GM12878 (cell line): ENCODE data around the gene MYO15A. TPM values are rescaled to one million over a fixed set of nuclear protein-coding genes. Genes with fewer than 3 reads are reported as not detected.

ENCODE experiments used
- BRCA1 ChIP-seq: IDR thresholded peaks from 2 replicates; pipeline ENCODE4 v1.6.1; 2011; ENCODE audit warnings: low read depth, low read length, improper control_type of control experiment
- CBFB ChIP-seq: IDR thresholded peaks from 2 replicates; pipeline ENCODE4 v1.6.1; 2016; ENCODE audit warnings: antibody characterized with exemption, low read depth
- CHD2 ChIP-seq: IDR thresholded peaks from 2 replicates; pipeline ENCODE4 v1.6.1; 2011; ENCODE audit warnings: low read depth, low read length, improper control_type of control experiment, borderline replicate concordance
- EED ChIP-seq: sonication (generic); IDR thresholded peaks from 2 replicates; pipeline ENCODE4 v1.6.1; 2016; ENCODE audit warnings: antibody characterized with exemption, low read depth
- HDGF ChIP-seq: fragments of 450-650 bp; IDR thresholded peaks from 2 replicates; pipeline ENCODE4 v1.6.1; 2016; ENCODE audit warnings: antibody characterized with exemption
- JUNB ChIP-seq: IDR thresholded peaks from 2 replicates; pipeline ENCODE4 v1.6.1; 2016; ENCODE audit warnings: antibody characterized with exemption, mild to moderate bottlenecking
- MTA3 ChIP-seq: IDR thresholded peaks from 2 replicates; pipeline ENCODE4 v1.6.1; 2012; ENCODE audit warnings: low read length, inconsistent platforms, borderline replicate concordance
- MXI1 ChIP-seq: fragments of 150-350 bp; IDR thresholded peaks from 2 replicates; pipeline ENCODE4 v1.6.1; 2011; ENCODE audit warnings: low read depth, mild to moderate bottlenecking, inconsistent platforms, low read length, improper control_type of control experiment
- MYB ChIP-seq: fragments of 150-350 bp; IDR thresholded peaks from 2 replicates; pipeline ENCODE4 v1.6.1; 2014; ENCODE audit warnings: mild to moderate bottlenecking, low read depth, low read length, borderline replicate concordance
- NR2C1 ChIP-seq: fragments of 450-650 bp; IDR thresholded peaks from 2 replicates; pipeline ENCODE4 v1.6.1; 2017; ENCODE audit warnings: antibody characterized with exemption, mild to moderate bottlenecking, moderate library complexity
- SMARCA5 ChIP-seq: fragments of 450-650 bp; IDR thresholded peaks from 2 replicates; pipeline ENCODE4 v1.6.1; 2017; ENCODE audit warnings: mild to moderate bottlenecking
- SPI1 ChIP-seq: IDR thresholded peaks from 2 replicates; pipeline ENCODE4 v1.6.1; 2011; ENCODE audit warnings: low read depth, mild to moderate bottlenecking, low read length, moderate library complexity, borderline replicate concordance; ENCODE audit not compliant: insufficient read depth
- TBL1XR1 ChIP-seq: IDR thresholded peaks from 2 replicates; pipeline ENCODE4 v1.6.1; 2012; ENCODE audit warnings: low read depth, low read length, improper control_type of control experiment
- TCF7 ChIP-seq: IDR thresholded peaks from 2 replicates; pipeline ENCODE4 v1.6.1; 2014; ENCODE audit warnings: antibody characterized with exemption, borderline replicate concordance
- WRNIP1 ChIP-seq: IDR thresholded peaks from 2 replicates; pipeline ENCODE4 v1.6.1; 2011; ENCODE audit warnings: low read depth, low read length, improper control_type of control experiment, borderline replicate concordance
- ZBED1 ChIP-seq: IDR thresholded peaks from 2 replicates; pipeline ENCODE4 v1.6.1; 2016; ENCODE audit warnings: borderline replicate concordance
- ZNF622 ChIP-seq: fragments of 450-650 bp; IDR thresholded peaks from 2 replicates; pipeline ENCODE4 v1.6.1; 2017; ENCODE audit warnings: mild to moderate bottlenecking, inconsistent platforms
- polyA plus RNA-seq, 11 experiments: library from polyadenylated mRNA; depleted of rRNA in 4 of 11; unstranded in 6 of 11; stranded (reverse) in 5 of 11; fragments of >200 nt; fragmentation: Nextera tagmentation in 4 of 11; fragmentation: Illumina TruSeq in 1 of 11; extraction: Ambion mirVana in 4 of 11; extraction: Trizol in 1 of 11; gene quantifications; 1 replicate in 1 of 11; 2 replicates in 10 of 11; pipeline versions ENCODE4 v1.2.1 to v1.2.3, GENCODE V29; 2011 to 2016; ENCODE audit warnings: inconsistent platforms in 2 of 11, missing spikeins in 2 of 11, low read depth in 1 of 11
- total RNA-seq, 4 experiments: library from RNA; depleted of rRNA in 3 of 4; stranded (reverse); fragments of >200 nt in 3 of 4; fragmentation: Illumina TruSeq in 1 of 4; extraction: Trizol in 1 of 4; gene quantifications; 2 replicates each; pipeline versions ENCODE4 v1.2.1 to v1.2.3, GENCODE V29; 2013 to 2021
- TF ChIP-seq, protein P1 (sequence below): fragments of 450-650 bp; formaldehyde crosslinking; IDR thresholded peaks from 2 replicates; pipeline ENCODE4 v1.4.0; 2022; ENCODE audit warnings: mild to moderate bottlenecking, moderate library complexity
- TF ChIP-seq, protein P2 (sequence below): IDR thresholded peaks from 2 replicates; pipeline ENCODE4 v1.6.1; 2012; ENCODE audit warnings: low read depth, low read length, improper control_type of control experiment
- TF ChIP-seq, protein P3 (sequence below): IDR thresholded peaks from 2 replicates; pipeline ENCODE4 v1.6.1; 2011; ENCODE audit warnings: low read depth, mild to moderate bottlenecking, low read length, moderate library complexity, borderline replicate concordance; ENCODE audit errors: extremely low read depth
- TF ChIP-seq, protein P4 (sequence below): fragments of 450-650 bp; IDR thresholded peaks from 2 replicates; pipeline ENCODE4 v1.6.1; 2016; ENCODE audit warnings: mild to moderate bottlenecking
- TF ChIP-seq, protein P5 (sequence below): IDR thresholded peaks from 2 replicates; pipeline ENCODE4 v1.6.1; 2012; ENCODE audit warnings: low read length, inconsistent platforms
- TF ChIP-seq, protein P6 (sequence below): fragments of 450-650 bp; IDR thresholded peaks from 2 replicates; pipeline ENCODE4 v1.6.1; 2016; ENCODE audit warnings: mild to moderate bottlenecking

MYO15A gene
- total and polyA plus RNA-seq, 10 of the 15 experiments (the other 5 are each of a cell fraction or from before 2014, with no cell fraction given): 0.03 to 0.77 (median 0.21) TPM; not detected in 4

DNA sequence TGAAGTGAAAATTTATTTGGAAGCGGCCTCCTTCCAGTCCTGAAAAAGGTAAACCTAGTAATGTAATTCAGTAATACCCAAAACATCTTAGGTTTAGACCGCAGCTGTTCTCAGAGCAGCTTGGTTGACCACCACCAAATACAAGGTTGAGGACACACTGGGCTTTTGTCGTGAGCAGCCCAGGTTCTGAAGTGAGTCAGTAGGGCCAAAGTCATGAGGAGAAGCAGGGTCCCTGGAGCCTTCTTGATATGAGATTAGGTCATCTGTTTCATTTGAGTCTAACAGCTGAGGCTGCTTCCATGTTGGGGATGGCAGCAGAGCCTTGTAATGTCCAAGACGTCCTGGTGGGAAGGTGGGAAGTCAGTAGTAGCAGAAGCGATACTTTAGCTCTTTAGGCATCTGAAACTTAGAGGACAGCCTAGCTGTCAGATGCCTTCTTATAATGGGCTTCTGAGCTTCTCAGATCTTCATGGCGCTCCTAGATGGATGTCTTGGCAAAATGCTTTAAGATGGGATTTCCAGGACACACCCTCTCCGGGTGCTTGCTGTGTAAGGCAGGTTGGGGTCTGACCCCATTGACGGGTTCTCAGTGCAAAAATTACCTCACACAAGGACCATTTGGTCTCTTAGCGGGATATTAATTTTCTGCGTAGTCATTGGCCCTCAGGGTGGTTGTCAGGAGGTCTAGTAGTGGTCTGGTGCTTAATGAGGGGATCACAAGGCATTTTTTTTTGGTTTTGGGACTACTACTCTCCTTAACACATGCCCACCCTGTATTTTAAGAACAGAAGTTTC, 77.5 kb downstream of the MYO15A start (continued):
- TF ChIP-seq, protein P1, sequence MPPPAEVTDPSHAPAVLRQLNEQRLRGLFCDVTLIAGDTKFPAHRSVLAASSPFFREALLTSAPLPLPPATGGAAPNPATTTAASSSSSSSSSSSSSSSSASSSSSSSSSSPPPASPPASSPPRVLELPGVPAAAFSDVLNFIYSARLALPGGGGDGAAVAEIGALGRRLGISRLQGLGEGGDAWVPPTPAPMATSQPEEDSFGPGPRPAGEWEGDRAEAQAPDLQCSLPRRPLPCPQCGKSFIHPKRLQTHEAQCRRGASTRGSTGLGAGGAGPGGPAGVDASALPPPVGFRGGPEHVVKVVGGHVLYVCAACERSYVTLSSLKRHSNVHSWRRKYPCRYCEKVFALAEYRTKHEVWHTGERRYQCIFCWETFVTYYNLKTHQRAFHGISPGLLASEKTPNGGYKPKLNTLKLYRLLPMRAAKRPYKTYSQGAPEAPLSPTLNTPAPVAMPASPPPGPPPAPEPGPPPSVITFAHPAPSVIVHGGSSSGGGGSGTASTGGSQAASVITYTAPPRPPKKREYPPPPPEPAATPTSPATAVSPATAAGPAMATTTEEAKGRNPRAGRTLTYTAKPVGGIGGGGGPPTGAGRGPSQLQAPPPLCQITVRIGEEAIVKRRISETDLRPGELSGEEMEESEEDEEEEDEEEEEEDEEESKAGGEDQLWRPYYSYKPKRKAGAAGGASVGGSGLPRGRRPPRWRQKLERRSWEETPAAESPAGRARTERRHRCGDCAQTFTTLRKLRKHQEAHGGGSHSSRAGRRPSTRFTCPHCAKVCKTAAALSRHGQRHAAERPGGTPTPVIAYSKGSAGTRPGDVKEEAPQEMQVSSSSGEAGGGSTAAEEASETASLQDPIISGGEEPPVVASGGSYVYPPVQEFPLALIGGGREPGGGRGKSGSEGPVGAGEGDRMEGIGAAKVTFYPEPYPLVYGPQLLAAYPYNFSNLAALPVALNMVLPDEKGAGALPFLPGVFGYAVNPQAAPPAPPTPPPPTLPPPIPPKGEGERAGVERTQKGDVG: no peak
- TF ChIP-seq ZBED1 (no peak), NR2C1 (no peak), EED (peak; percentile 38; the same call in 1 of the 2 replicates), TBL1XR1 (no peak), SMARCA5 (no peak), CHD2 (no peak), TCF7 (no peak), SPI1 (no peak), HDGF (no peak), CBFB (0 out of 2 replicates have a peak, but pooled peaks have one; percentile 21), MTA3 (no peak), JUNB (peak; percentile 59), MYB (no peak), MXI1 (no peak), BRCA1 (no peak), WRNIP1 (no peak; the same call in 1 of the 2 replicates), ZNF622 (no peak)
- TF ChIP-seq, protein P2, sequence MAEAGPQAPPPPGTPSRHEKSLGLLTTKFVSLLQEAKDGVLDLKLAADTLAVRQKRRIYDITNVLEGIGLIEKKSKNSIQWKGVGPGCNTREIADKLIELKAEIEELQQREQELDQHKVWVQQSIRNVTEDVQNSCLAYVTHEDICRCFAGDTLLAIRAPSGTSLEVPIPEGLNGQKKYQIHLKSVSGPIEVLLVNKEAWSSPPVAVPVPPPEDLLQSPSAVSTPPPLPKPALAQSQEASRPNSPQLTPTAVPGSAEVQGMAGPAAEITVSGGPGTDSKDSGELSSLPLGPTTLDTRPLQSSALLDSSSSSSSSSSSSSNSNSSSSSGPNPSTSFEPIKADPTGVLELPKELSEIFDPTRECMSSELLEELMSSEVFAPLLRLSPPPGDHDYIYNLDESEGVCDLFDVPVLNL: no peak
- TF ChIP-seq, protein P3, sequence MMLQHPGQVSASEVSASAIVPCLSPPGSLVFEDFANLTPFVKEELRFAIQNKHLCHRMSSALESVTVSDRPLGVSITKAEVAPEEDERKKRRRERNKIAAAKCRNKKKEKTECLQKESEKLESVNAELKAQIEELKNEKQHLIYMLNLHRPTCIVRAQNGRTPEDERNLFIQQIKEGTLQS: no peak
- TF ChIP-seq, protein P4, sequence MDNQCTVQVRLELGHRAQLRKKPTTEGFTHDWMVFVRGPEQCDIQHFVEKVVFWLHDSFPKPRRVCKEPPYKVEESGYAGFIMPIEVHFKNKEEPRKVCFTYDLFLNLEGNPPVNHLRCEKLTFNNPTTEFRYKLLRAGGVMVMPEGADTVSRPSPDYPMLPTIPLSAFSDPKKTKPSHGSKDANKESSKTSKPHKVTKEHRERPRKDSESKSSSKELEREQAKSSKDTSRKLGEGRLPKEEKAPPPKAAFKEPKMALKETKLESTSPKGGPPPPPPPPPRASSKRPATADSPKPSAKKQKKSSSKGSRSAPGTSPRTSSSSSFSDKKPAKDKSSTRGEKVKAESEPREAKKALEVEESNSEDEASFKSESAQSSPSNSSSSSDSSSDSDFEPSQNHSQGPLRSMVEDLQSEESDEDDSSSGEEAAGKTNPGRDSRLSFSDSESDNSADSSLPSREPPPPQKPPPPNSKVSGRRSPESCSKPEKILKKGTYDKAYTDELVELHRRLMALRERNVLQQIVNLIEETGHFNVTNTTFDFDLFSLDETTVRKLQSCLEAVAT: peak; percentile 75
- TF ChIP-seq, protein P5, sequence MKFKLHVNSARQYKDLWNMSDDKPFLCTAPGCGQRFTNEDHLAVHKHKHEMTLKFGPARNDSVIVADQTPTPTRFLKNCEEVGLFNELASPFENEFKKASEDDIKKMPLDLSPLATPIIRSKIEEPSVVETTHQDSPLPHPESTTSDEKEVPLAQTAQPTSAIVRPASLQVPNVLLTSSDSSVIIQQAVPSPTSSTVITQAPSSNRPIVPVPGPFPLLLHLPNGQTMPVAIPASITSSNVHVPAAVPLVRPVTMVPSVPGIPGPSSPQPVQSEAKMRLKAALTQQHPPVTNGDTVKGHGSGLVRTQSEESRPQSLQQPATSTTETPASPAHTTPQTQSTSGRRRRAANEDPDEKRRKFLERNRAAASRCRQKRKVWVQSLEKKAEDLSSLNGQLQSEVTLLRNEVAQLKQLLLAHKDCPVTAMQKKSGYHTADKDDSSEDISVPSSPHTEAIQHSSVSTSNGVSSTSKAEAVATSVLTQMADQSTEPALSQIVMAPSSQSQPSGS: no peak
- TF ChIP-seq, protein P6, sequence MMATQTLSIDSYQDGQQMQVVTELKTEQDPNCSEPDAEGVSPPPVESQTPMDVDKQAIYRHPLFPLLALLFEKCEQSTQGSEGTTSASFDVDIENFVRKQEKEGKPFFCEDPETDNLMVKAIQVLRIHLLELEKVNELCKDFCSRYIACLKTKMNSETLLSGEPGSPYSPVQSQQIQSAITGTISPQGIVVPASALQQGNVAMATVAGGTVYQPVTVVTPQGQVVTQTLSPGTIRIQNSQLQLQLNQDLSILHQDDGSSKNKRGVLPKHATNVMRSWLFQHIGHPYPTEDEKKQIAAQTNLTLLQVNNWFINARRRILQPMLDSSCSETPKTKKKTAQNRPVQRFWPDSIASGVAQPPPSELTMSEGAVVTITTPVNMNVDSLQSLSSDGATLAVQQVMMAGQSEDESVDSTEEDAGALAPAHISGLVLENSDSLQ: no peak
